ENCODE results near the gene FTCDNL1.

- TF ChIP-seq CTCF (IDR thresholded peaks at IDR 0.05 in 4 of 5, conservative IDR thresholded peaks at IDR 0.05 in 1 of 5) (no peak), POLR2A (IDR thresholded peaks at IDR 0.05) (no peak)
Observed at GRCh38 chr2:199851883-199852282, 891 bp upstream of the FTCDNL1 start.
